ENCODE measurements around the gene FMO5. TPM values are rescaled to one million over a fixed set of nuclear protein-coding genes. Genes with fewer than 3 reads are reported as not detected.

The FMO5 gene, protein sequence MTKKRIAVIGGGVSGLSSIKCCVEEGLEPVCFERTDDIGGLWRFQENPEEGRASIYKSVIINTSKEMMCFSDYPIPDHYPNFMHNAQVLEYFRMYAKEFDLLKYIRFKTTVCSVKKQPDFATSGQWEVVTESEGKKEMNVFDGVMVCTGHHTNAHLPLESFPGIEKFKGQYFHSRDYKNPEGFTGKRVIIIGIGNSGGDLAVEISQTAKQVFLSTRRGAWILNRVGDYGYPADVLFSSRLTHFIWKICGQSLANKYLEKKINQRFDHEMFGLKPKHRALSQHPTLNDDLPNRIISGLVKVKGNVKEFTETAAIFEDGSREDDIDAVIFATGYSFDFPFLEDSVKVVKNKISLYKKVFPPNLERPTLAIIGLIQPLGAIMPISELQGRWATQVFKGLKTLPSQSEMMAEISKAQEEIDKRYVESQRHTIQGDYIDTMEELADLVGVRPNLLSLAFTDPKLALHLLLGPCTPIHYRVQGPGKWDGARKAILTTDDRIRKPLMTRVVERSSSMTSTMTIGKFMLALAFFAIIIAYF
- total RNA-seq, result 2.5 TPM
- long read RNA-seq, partial matches to known transcripts, result 1 of 5 reads
- long read RNA-seq, other reads (novel, unspliced or antisense), result 2 of 5 reads

DNA sequence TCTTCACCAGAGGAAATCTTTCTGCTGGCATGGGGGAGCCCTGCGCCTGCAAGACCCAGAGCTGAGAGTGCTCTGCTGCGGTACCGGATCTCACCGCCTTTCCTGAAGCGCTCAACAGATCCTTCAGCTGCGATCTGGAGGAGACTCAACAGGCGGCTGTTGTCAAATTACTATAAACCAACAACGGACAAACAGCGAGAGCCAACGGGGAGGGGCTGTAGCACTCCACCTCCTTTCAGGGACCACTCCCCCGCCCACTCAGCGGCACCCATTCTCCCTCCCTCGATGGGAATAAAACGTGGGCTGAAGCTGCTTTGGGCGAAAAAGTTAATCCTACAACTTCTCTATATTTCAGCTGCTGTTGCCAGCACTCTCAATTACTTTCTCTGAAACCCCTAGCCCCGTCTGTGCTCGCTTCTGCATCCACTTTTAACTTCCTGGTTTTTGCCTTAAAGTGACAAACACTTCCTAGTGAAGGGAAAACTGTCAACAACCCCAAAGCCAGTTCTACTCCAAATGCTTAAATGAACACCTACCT is at the start of gene FMO5:
TSS of gene FMO5 (minus strand) at position 147 of the 538 bp plus-strand sequence. CDS start 310 bp downstream, outside the sequence.
- no peak for DNase-seq (ENCODE audit: low spot score)

DNA sequence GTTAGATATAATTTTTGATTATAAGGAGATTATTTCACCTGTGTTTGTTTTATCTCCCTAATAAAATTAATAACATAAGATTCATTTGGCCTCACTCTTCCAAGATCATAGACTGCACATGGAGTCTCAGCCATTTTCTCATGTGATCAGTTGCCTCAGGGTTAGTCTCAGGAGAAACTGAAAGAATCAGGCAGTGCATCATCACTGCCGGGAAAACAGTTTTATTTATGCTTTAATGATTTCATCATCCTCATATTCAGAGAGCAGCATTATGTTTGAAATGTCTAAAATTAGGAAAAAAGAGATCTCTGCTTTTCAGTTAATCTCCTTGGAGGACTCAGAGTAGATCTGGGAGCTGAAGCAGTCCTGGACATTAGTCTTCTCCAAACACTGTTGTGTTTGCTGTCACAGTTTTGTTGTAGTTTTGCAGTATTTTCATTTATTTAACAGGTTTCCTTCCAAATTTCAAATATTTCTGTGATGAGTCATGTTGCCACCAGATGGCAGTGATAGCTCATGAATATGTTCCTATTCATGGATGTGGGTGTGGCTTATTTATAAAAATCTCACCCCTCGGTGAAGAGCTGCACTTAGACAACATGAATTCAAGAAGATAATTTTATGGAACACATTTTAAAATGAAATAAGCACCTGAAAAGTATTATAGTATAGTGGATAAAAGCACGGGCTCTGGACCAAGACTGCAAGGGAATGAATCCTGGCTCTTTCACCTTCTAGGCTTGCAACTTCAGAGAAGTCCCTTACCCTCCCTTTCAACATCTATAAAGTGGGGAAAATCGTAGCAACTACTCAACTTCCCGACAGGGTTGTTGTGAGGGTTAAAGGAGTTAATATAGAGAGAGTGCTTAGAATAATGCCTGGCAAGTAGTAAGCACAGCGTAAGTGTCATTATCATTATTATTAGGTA is 48.5 kb upstream of the FMO5 start:
- DNase-seq (ENCODE audit: low spot score), result no peak

DNA sequence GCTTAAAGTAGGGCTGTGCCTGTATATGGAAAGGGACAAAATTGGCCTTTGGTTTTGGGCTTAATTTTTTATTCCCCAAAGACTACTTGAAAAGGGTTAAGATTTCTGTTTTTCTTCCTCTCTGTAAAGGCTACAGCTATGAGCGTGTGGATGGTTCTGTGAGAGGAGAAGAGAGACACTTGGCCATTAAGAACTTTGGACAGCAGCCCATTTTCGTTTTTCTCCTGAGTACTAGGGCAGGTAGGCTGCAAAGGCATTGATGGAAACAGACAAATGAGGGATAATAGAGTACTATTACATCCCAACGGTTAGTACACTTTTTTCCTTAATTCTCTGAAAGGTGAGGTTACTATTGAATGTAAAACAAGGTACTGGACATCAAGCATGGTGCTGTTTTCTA is 46.9 kb upstream of the FMO5 start:
- DNase-seq (ENCODE audit: low spot score), result no peak

DNA sequence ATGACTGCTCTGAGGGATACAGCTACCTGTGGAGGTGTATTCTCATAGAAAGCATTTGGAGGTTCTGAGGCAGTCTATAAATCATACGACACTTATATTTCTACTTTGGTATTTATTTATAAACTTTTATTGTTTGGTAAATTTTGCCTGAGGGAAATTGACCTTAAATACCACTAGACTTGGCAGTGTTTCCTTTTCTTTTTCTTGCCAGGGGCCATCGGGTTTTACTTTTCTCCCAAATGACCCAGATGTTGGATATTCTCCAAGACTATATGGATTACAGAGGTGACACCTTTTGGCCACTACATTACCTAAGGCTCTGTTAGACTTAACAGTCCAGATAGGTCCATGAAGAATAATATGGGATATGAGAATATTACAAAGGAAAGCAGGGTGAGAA is 45.6 kb upstream of the FMO5 start:
- DNase-seq (ENCODE audit: low spot score), result no peak

DNA sequence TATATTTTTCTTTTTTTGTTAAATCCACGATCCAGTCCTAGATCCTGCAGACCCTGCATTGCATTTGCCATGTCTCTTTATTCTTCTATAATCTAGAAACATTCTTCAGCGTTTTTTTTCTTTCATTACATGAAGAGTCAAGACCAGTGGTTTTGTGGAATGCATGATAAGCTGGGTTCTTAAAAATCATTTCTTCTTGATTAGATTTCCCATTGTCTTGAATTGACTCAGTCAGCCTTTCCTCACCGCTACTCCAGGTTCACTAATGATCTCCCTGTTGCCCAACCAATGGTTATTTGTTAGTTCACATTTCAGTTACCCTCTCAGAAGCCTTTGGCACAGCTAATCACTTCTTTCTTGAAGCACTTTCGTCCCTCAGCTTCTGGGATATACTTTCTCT is 42.6 kb upstream of the FMO5 start:
- no peak for DNase-seq (ENCODE audit: low spot score)

DNA sequence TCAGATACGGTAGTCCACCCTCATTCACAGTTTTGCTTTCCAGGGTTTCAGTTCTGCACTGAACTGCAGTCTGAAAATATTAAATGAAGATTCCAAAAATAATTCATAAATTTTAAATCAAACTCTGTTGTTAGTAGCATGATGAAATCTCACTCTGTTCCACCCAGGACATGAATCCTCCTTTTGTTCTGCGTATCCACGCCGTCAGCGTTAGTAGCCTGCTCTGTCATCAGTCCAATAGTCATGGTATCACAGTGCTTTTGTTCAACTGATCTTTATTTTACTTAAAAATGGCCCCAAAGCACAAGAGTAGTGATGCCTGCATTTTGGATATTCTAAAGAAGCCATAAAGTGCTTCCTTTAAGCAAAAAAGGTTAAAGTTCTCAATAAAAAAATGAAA is 41.2 kb upstream of the FMO5 start:
- no peak for DNase-seq (ENCODE audit: low spot score)

DNA sequence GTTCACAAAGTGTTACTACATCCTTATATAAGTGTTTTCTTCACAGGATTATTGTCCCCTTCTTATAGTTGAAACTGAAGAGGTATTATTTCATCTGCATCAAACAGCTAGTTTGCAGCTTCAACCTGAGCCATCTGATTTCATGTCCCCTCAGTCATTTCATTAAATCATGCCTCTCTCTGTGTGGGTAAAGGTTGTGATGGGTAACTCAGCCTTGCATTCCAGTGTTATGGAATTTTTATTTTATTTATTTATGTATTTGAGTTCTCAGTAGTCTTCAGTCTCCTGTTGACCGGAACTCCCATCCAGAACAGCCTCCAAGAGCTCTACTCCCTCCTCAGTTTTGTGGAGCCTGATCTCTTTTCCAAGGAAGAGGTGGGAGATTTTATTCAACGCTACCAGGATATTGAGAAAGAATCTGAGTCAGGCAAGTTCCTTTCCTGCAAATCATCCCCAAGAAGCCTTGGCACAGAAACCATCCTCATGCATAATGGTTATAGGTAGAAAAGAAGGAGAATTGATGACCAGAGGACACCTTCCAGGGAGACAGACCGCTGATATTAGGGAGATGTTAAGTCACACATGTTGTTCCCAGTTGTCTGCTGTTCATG is 39.1 kb upstream of the FMO5 start:
- DNase-seq (ENCODE audit: low spot score), result no peak

DNA sequence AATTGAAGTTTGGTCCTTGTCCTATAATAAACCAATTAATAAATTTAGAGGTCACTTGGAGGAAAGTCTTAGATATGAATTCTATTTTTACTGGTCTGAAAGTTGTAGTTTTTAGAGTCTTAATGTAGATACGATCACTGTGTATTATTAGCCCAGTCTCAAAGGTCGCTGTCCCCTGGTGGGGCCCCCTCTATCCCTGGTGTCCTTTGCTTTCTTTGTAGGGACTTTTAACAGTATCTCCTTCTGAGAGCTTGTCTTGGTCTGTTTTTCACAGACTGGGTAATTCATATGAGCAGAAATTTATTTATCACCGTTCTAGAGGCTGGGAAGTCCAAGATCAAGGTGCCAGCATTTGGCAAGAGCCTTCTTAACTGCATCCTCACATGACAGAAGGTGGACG is 35.8 kb upstream of the FMO5 start:
- no peak for DNase-seq (ENCODE audit: low spot score)

DNA sequence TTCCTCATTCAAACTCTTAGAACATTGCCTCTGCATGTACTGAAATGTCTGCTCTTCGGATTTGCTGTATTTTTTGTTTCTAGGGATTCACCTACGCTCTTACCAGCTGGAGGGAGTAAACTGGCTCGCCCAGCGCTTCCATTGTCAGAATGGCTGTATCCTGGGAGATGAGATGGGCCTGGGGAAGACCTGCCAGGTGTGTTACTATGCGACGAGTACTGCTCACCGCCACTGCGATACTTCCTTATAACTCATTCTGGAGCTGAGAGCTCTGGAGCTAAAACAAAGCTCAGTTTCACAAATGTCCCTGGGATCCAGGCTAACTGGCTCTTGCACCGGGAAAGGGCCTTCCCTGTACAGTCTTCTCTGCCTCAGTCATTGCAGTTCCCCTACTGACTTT is 27.4 kb upstream of the FMO5 start:
- DNase-seq (ENCODE audit: low spot score), result no peak

DNA sequence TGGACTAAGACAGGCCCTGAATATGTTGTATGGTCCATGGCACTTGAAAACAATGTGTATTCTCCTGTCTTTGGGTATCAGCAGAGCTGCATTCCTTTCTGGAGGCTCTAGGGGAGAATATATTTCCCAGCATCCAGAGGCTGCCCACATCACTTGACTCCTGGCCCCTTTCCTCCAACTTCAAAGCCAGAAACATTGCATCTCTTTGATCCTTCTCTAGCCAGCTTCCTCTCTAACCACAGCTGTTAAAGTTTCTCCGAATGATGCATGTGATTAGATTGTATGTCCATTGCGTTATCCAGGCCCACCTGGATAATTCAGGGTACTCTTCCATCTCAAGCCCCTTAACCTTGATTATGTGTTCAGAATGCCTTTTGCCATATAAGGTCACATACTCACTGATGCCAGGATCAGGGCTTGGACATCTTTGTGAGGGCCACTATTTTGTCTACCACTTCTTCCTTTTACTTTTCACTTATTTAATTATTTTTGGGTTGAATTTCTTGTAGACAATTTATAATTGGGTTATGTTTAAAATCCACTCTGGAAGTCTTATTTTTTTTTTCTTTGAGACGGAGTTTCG is 22.6 kb upstream of the FMO5 start:
- no peak for DNase-seq (ENCODE audit: low spot score)

DNA sequence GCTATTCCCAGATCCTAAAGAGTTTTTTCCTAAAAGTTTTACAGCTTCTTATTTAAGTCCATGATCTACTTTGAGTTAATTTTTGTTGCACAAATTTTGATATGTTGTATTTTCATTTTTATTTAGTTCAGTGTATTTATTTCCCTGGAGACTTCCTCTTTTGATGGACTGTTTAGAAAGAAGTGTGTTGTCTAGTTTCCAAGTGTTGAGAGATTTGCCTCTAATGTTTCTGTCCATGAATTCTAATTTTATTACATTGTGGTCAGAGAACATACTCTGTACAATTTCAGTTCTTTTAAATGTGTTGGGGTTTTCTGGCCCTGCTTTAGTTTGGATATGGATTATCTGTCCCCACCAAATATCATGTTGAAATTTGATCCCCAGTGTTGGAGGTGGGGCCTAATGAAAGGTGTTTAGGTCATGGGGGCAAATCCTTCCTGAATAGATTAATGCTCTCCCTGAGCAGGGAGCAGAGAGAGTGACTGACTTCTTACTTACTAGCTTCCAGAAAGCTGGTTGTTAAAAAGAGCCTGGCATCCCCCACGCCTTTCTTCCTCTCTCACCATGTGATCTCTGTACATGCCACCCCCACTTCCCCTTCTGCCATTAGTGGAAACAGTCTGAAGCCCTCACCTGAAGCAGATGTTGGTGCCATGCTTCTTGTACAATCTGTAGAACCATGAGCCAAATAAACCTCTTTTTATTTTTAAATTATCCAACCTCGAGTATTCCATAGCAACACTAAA is 21.9 kb upstream of the FMO5 start:
- DNase-seq (ENCODE audit: low spot score), result no peak

DNA sequence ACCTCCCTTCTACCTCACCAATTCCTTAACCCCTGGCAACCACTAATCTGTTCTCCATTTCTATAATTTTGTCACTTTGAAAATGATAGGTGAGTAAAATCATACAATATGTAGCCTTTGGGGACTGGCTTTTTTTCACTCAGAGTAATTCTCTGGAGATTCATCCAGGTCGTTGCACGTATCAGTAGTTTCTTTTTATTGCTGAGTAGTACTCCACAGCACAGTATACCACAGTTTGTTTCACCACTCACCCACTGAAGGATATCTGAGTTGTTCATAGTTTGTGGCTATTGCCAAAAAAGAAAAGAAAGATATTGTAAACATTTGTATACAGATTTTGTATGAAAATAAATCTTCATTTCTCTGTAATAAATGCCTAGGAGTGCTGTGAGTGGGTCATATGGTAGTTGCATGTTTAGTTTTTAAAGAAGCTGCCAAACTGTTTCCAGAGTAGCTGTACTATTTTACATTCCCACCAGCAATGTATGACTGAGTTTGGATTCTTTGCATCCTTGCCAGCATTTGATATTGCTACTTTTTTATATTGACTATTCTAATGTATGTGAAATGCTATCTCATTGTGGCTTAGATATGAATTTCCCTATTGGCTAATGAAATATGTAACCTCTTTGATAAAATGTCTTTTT is 21.0 kb upstream of the FMO5 start:
- DNase-seq (ENCODE audit: low spot score), result no peak

DNA sequence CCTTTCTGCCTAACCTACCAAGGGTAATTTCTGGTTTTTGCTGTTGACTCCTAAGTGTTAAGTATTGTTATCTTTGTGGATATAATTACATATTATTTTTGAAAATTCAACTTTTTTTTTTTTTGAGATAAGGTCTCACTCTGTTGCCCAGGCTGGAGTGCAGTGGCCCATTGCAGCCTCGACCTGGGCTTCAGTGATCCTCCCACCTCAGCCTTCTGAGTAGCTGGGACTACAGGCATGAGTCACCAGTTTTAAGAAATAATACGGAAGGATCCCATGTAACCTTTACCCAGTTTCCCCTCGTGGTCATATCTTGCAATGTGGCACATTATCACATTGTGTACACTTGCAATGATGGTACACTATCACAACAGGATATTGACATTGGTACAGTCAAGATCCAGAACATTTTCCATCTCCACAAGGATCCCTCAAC is 20.5 kb upstream of the FMO5 start:
- no peak for DNase-seq (ENCODE audit: low spot score)

DNA sequence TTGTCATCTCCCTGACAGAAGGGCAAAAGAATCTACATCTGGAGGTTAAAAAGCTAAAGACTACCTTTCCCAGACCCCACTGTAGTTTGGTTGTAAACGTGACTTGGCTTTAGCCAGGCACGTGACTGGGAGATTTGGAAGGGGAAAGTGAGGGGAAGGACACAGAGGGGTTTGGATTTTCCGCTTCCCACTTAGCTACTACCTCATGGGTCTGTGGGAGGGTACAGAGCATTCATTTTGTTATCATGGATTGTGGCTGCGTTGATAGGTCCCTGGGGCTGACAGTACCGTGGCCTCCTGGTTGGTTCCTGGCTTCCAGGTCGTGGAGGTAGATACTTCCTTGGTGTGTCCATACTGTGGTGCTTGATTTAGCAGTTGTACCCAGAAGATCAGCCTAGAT is 20.0 kb upstream of the FMO5 start:
- DNase-seq (ENCODE audit: low spot score), result no peak

DNA sequence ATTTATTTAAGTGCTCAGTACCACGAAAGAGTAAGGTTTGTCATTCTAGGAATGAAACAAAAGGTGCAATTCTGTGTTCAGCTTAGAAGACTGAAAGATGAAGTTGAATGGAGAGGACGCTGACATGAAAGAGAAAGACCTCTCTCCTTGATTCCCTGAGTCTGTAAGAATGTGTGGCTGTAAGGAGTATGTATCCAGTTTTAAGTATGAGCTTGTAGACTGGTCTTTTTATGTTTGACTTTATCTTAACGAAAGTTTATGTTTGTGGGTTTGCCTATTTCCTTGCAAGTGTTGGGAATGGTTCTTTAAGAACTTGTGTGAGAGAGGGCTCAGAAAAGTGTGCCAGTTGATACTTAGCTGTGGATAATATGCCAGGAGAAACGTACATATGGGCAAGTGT is 18.7 kb upstream of the FMO5 start:
- no peak for DNase-seq (ENCODE audit: low spot score)

DNA sequence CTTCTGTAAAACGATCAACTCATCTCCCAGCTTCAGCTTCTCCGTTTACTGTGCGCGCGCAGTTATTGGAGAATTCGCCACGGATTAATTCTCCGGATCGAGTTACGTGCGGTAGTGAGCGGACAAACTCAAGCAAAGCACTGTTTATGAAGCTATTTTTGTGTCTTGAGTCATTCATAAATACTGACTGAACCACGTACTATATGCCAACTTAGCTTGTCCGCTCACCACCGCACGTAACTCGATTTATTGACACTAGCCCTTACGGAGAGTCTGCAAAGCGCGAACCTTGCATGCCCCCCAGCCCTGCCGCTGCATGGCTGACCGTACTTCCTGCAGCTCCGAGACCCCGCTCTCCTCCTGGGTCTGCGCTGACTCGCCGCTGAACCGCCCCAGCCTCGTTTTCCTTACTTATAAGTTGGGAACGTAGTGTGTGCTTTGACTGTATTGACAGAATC is 18.1 kb upstream of the FMO5 start:
- no peak for DNase-seq (ENCODE audit: low spot score)

DNA sequence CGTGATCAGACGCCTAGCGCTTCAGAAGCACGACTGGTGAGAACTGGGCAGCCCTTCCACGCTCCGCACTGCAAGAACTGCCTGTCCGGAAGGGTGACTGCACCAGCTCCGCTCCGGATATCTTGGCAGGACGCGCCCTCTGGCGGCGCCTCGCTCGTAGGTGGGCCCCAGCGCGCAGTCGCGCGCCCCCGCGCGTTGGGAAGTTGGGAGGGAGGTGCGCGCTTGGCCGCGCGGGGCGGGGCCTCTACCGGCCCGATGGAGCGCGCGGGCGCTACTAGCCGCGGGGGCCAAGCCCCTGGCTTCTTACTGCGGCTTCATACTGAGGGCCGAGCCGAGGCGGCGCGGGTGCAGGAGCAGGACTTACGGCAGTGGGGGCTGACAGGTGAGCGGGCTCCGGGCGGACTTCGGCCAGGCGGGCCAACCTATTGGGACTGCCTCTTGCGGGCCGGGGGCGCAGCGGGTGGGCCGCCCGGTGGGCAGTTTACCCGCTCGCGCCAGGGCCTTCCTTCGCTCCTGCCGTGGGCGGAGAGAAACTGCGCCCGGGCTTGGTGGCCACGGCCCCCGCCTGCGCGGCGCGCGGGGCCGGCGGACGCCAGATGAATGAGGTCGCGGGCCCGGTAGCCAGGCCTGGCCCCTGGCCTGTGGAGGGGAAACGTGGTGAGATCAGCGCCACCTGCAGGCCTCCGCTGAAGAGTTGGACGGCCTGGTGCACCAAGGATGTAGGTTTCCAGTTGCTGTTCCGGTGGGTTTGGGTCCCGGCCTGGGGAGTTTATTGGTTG is 17.5 kb upstream of the FMO5 start, which contains the start of gene CHD1L:
TSS of gene CHD1L (plus strand) at position 236 of the 779 bp plus-strand sequence. CDS start at position 256, 20 bp downstream.
- peak; percentile 98 for DNase-seq (ENCODE audit: low spot score)

DNA sequence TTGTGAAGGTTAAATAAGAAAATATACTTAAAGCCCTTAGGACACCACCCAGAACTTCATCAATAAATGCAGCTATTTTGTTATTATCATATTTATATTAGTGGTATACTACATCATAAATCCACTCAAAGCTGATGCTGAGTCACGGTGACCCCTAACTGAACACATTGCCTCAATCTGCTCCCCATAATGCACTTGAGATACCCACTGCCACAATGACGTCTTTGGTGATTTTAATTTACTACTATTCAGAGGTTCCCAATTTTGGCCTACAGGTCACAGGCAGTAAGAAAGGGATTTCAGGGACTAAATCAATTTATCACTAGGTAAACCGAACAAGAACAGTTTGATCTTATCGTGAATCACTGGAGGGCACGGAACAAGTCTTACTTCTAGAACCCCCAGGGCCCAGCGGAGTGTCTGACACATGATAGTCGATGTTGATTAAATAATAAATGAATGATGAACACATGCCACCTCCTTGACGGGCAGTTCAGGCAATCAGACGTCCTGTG is 16.9 kb upstream of the FMO5 start:
- no peak for DNase-seq (ENCODE audit: low spot score)
